Lung (tissue), 12 donors: Measurements from ENCODE around the gene ITGA1. TPM values are rescaled to one million over a fixed set of nuclear protein-coding genes. Genes with fewer than 3 reads are reported as not detected.
A peak's percentile ranks its signal among the peaks of the same experiment; 100 is the strongest.

Experiments
- ATAC-seq: fragments of 200-7000 bp; cut with Tn5 transposase; one replicate; pipeline ENCODE4 v1.9.1; 2020; ENCODE audit warnings: moderate number of reproducible peaks; ENCODE audit not compliant: insufficient read depth, low FRiP score
- DNase-seq, 3 donors: peaks; one replicate each; pipeline ENCODE4 v3.0.0-alpha.2; 2013 to 2017
- H3K27ac ChIP-seq, 2 donors: one replicate each; pipeline ENCODE4 v1.5.1; 2013; ENCODE audit warnings: mild to moderate bottlenecking in 2 of 2, moderate library complexity in 2 of 2, control low read depth in 1 of 2, inconsistent platforms in 1 of 2, low read depth in 1 of 2, low read length in 1 of 2
- H3K27me3 ChIP-seq, 3 donors: one replicate each; pipeline ENCODE4 v1.5.1; 2013; ENCODE audit warnings: low read length in 2 of 3; ENCODE audit not compliant: control insufficient read depth in 3 of 3, insufficient read depth in 3 of 3
- H3K36me3 ChIP-seq, 4 donors: one replicate each; pipeline ENCODE4 v1.5.1; 2013; ENCODE audit warnings: low read length in 4 of 4, mild to moderate bottlenecking in 1 of 4, moderate library complexity in 1 of 4; ENCODE audit not compliant: control insufficient read depth in 4 of 4, insufficient read depth in 4 of 4
- H3K4me1 ChIP-seq, 5 donors: one replicate each; pipeline ENCODE4 v1.5.1; 2013; ENCODE audit warnings: low read length in 5 of 5, mild to moderate bottlenecking in 2 of 5, moderate library complexity in 1 of 5; ENCODE audit not compliant: control insufficient read depth in 5 of 5, insufficient read depth in 5 of 5
- H3K4me3 ChIP-seq: one replicate; pipeline ENCODE4 v1.5.1; 2013; ENCODE audit warnings: mild to moderate bottlenecking, control low read depth, moderate library complexity
- H3K9ac ChIP-seq, 2 donors: one replicate each; pipeline ENCODE4 v1.5.1; 2013; ENCODE audit warnings: low read length in 2 of 2, control low read depth in 1 of 2; ENCODE audit not compliant: insufficient read depth in 1 of 2
- H3K9me3 ChIP-seq, 4 donors: one replicate each; pipeline ENCODE4 v1.5.1; 2013; ENCODE audit warnings: low read length in 3 of 4, mild to moderate bottlenecking in 1 of 4, moderate library complexity in 1 of 4; ENCODE audit not compliant: control insufficient read depth in 4 of 4, insufficient read depth in 3 of 4
- CTCF ChIP-seq: IDR thresholded peaks from 2 replicates; pipeline ENCODE4 v1.5.1; 2012; ENCODE audit warnings: mild to moderate bottlenecking; ENCODE audit errors: control extremely low read depth, extremely low read depth
- WGBS, 2 donors: extraction: QIAGEN DNeasy Blood & Tissue Kit; methylation state at CpG; one replicate each; pipeline ENCODE4 v1.1.7; 2013; 5-methylcytosine and 5-hydroxymethylcytosine counted together
- polyA plus RNA-seq, 2 donors: library from polyadenylated mRNA; stranded (reverse); fragments of 200-250 nt; gene quantifications; one replicate each; pipeline ENCODE4 v1.2.1, GENCODE V29; 2013
- total RNA-seq, 2 donors: library from RNA; depleted of rRNA in 1 of 2; stranded (reverse); fragments of >200 nt in 1 of 2; gene quantifications; one replicate each; pipeline ENCODE4 v1.2.1, GENCODE V29; 2014 to 2021
- donor health status: control.
- donor health status: control.
- donor health status: Bipolar disorder and iron deficiency.
- donor health status: healthy.
- donor health status: DM: yes; HTN: yes; CAD: no.

The ITGA1 gene
- total and polyA plus RNA-seq, 4 donors = 8.8 to 119 (median 47.6) TPM

GRCh38 chr5:52868417-52868816 is 80.7 kb downstream of the ITGA1 start:
- peaks cover 3 to 25% (median 7%) of the 10 kb centered on the region in 5 donors for H3K4me1 ChIP-seq
- no peak for TF ChIP-seq CTCF
- peaks cover 0 to 6% (median 3%) of the 10 kb centered on the region in 4 donors for H3K36me3 ChIP-seq
- H3K27me3 ChIP-seq = no peaks in the 10 kb centered on the region
- H3K4me3 ChIP-seq = no peak overlapping the region
- ATAC-seq (no peak), DNase-seq (no peak)
- H3K9me3 ChIP-seq = no peaks in the 10 kb centered on the region
- H3K9ac ChIP-seq = no peak overlapping the region
- H3K27ac ChIP-seq = no peak overlapping the region
- 88 to 91% methylated on average over 2 of the region's 2 CpGs for WGBS, 2 donors

- no peak for TF ChIP-seq CTCF
Observed at GRCh38 chr5:52869391-52869790, 81.7 kb downstream of the ITGA1 start.

GRCh38 chr5:52870448-52870847 is 82.7 kb downstream of the ITGA1 start:
- Histone ChIP-seq H3K4me1 (peaks cover 0 to 8% (median 3%) of the 10 kb centered on the region in 5 donors), H3K9ac (no peak overlapping the region), H3K36me3 (peaks cover 0 to 6% (median 3%) of the 10 kb centered on the region in 4 donors), H3K4me3 (no peak overlapping the region), H3K27me3 (no peaks in the 10 kb centered on the region), H3K9me3 (no peaks in the 10 kb centered on the region), H3K27ac (no peak overlapping the region)
- no peak for ATAC-seq
- 70 to 90% methylated on average over 1 of the region's 1 CpG for WGBS, 2 donors
- DNase-seq = peak in 2 of 3 donors; percentile 32 to 46
- no peak for TF ChIP-seq CTCF

More at GRCh38 chr5:52869391-52869790, 81.7 kb downstream of the ITGA1 start:
- Histone ChIP-seq H3K27ac (no peak overlapping the region), H3K27me3 (no peaks in the 10 kb centered on the region), H3K4me1 (peaks cover 0 to 16% (median 3%) of the 10 kb centered on the region in 5 donors), H3K4me3 (no peak overlapping the region), H3K9ac (no peak overlapping the region), H3K36me3 (peaks cover 0 to 6% (median 3%) of the 10 kb centered on the region in 4 donors), H3K9me3 (no peaks in the 10 kb centered on the region)
- ATAC-seq = no peak
- no peak for DNase-seq
- WGBS, 2 donors = 95 to 96% methylated on average over 4 of the region's 4 CpGs

- WGBS, 2 donors = 53 to 75% methylated on average over 3 of the region's 3 CpGs
- no peaks in the 10 kb centered on the region for H3K9me3 ChIP-seq
- peaks cover 0 to 5% (median 3%) of the 10 kb centered on the region in 4 donors for H3K36me3 ChIP-seq
- H3K27ac ChIP-seq = no peak overlapping the region
- peaks cover 0 to 5% (median 2%) of the 10 kb centered on the region in 5 donors for H3K4me1 ChIP-seq
- TF ChIP-seq CTCF = no peak
- ATAC-seq (no peak), DNase-seq (no peak)
- no peak overlapping the region for H3K9ac ChIP-seq
- no peak overlapping the region for H3K4me3 ChIP-seq
- no peaks in the 10 kb centered on the region for H3K27me3 ChIP-seq
Observed at GRCh38 chr5:52875827-52876226, 88.1 kb downstream of the ITGA1 start.
